NCI-H526 treated with DMSO at 0.1 percent for 48 hours (cell line): ENCODE data around the gene SEC24B.
"Not testable (repeated sequence)": the region's sequence is repeated elsewhere in the genome, so short reads cannot be mapped to it uniquely, and the experiment has no call there.

Experiments used
- DNase-seq: peaks from one replicate; lab custom pipeline; 2025; lab: John Stamatoyannopoulos, UW

SEC24B gene

GRCh38 chr4:109578846-109579245 is 145.2 kb downstream of the SEC24B start:
- no peak for DNase-seq

- DNase-seq: not testable (repeated sequence)
These were observed 146.4 kb downstream of the SEC24B start for GRCh38 chr4:109579997-109580396.

- peak; percentile 26 for DNase-seq
These were observed 154.6 kb downstream of the SEC24B start for GRCh38 chr4:109588176-109588575.

- no peak for DNase-seq
These were observed 155.5 kb downstream of the SEC24B start for GRCh38 chr4:109589119-109589518.

GRCh38 chr4:109589605-109590004 is 156.0 kb downstream of the SEC24B start:
- no peak for DNase-seq
